ENCODE data around the gene TIGIT.

TIGIT gene

GRCh38 chr3:114351123-114351821 is 57.4 kb downstream of the TIGIT start:
- no peak for DNase-seq (ENCODE audit: low read depth in 2 of 2)

- DNase-seq (ENCODE audit: low read depth in 2 of 2), result no peak
Observed at GRCh38 chr3:114351822-114352145, 58.0 kb downstream of the TIGIT start.

- no peak for DNase-seq (ENCODE audit: low read depth in 2 of 2)
Observed at GRCh38 chr3:114355653-114356052, 61.8 kb downstream of the TIGIT start.

DNA sequence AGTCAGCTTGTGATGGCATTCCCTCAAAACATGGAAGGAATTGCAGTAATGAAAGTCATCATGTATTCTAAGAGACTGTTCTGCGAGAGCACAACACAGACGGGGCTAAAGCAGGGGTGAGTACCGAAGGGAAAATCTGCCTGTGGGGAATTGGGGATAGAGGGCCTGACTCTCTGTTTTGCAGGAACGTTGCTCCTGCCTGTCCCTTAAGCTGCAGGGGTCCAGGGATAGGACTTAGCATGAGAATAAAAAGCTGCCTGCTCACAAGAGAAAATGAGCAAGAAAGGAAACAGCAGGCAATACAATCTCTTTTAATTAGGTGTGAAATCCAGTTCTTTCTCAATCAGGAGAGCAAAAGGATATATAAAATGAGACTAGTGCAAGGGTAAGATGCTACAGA is 62.2 kb downstream of the TIGIT start:
- no peak for DNase-seq (ENCODE audit: low read depth in 2 of 2)

GRCh38 chr3:114356525-114356924 is 62.7 kb downstream of the TIGIT start:
- no peak for DNase-seq (ENCODE audit: low read depth in 2 of 2)
